ENCODE data around the gene ENTPD2. TPM values are rescaled to one million over a fixed set of nuclear protein-coding genes. Genes with fewer than 3 reads are reported as not detected.
A peak's percentile ranks its signal among the peaks of the same experiment; 100 is the strongest.

The ENTPD2 gene
- total RNA-seq, 6 donors from 2014 or later, result 0.34 to 0.98 (median 0.55) TPM; not detected in 2

DNA sequence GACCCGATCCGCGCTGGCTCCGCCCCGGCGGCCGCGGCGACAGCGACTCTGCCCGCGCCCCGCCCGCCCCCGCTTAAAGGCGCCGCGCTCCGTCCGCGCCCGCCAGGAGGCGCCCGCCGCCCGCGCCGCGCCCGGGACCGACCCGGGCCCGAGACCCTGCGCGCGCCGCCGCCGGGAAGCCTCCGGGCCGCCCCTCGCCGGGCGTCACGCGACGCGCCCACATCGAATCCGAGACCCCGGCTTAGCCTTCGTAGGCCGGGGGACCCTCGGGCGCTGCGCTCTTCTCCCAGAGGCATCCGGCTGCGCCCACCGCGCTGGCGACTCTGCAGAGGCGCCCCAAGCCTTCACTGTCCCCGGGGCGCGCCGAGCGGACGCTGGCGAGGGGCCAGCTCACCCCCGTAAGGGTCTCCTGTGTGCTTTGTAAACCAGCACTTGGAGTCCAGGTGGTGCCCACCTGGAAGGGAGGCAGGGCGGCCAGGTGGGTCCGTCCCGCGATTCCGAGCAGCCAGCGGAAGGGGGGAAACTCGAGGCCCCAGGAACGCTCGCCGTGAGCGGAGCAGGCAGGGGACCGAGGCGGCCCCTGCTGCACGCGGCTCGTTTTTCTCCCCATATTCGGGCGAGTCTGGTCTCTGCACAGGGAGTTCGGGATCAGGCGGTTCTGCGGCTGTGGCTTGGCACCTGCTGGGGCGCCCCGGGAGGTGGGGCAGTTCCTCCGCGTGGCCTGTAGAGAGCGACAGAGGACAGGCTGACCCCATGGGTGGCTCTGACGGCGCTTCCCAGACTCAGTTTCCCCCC, 25.4 kb downstream of the ENTPD2 start:
- TF ChIP-seq EP300 (IDR thresholded peaks at IDR 0.05), result no peak
- TF ChIP-seq, protein P1, sequence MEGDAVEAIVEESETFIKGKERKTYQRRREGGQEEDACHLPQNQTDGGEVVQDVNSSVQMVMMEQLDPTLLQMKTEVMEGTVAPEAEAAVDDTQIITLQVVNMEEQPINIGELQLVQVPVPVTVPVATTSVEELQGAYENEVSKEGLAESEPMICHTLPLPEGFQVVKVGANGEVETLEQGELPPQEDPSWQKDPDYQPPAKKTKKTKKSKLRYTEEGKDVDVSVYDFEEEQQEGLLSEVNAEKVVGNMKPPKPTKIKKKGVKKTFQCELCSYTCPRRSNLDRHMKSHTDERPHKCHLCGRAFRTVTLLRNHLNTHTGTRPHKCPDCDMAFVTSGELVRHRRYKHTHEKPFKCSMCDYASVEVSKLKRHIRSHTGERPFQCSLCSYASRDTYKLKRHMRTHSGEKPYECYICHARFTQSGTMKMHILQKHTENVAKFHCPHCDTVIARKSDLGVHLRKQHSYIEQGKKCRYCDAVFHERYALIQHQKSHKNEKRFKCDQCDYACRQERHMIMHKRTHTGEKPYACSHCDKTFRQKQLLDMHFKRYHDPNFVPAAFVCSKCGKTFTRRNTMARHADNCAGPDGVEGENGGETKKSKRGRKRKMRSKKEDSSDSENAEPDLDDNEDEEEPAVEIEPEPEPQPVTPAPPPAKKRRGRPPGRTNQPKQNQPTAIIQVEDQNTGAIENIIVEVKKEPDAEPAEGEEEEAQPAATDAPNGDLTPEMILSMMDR (IDR thresholded peaks at IDR 0.05), result peak in 5 of 6 experiments; percentile 23 to 63 (median 50)
- WGBS, 2 donors, result 0% methylated on average over 11 of the region's 98 CpGs; no CpG with 5 or more reads in 1 of the 2 donors
- peaks cover 30 to 63% (median 46%) of the 10 kb centered on the region in 4 donors for H3K4me1 ChIP-seq
- peak overlapping the region; percentile 54 to 72 (median 70) for H3K4me3 ChIP-seq
- no peaks in the 10 kb centered on the region for H3K27me3 ChIP-seq
- DNase-seq, result peak; percentile 78 to 95
- peak overlapping the region in 3 of 4 donors; percentile 38 to 79 (median 78) for H3K27ac ChIP-seq
- peak; percentile 57 to 60 for ATAC-seq (ENCODE audit: low FRiP score in 2 of 2)
- no peaks in the 10 kb centered on the region for H3K9me3 ChIP-seq
- no peaks in the 10 kb centered on the region for H3K36me3 ChIP-seq

GRCh38 chr9:137027369-137028262, 26.2 kb downstream of the ENTPD2 start, which contains the start of gene ABCA2:
Gene ABCA2 (minus strand): TSS chr9:137028237. CDS start chr9:137028140, 97 bp downstream.
- H3K27me3 ChIP-seq, result no peaks in the 10 kb centered on the region
- peak within 1 kb of the TSS in 3 of 4 donors; percentile 50 to 79 (median 78) for H3K27ac ChIP-seq
- H3K4me3 ChIP-seq, result peak within 1 kb of the TSS; percentile 54 to 72 (median 70)
- WGBS, 2 donors, result 38% methylated on average over 7 to 9 of the region's 95 CpGs
- peaks cover 30 to 62% (median 46%) of the 10 kb centered on the region in 4 donors for H3K4me1 ChIP-seq
- no peaks in the 10 kb centered on the region for H3K9me3 ChIP-seq
- H3K36me3 ChIP-seq, result no peaks in the 10 kb centered on the region
- ATAC-seq (ENCODE audit: low FRiP score in 2 of 2) (no peak), DNase-seq (peak in 1 of 2 donors; percentile 87)
- TF ChIP-seq POLR2AphosphoS5 (IDR thresholded peaks at IDR 0.05), result no peak
- TF ChIP-seq POLR2A (IDR thresholded peaks at IDR 0.05), result no peak
- TF ChIP-seq, protein P1 (IDR thresholded peaks at IDR 0.05), result no peak
- no peak for TF ChIP-seq EP300 (IDR thresholded peaks at IDR 0.05)

DNA sequence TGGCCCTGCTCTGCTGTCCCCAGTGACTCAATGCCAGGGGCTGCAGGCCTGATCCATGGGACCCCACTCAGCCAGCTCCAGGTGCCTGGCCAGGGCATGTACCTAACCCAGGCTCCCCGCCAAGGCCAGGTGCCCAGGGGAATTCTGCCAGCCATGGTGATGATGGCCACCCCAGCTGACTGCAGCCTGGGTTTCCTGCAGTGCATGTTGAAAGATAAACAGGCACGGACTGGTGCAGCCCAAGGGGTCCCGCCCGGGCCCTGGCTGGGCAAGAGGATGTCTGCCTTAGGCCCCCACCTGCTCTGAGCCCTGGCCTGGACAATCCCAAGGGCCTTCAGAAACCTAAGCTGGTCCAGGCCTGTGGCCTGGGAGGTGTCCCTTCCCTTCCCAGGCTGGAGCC, 27.0 kb downstream of the ENTPD2 start:
- WGBS, 2 donors, result 55% methylated on average over 3 of the region's 4 CpGs; no CpG with 5 or more reads in 1 of the 2 donors
- TF ChIP-seq, protein P1 (IDR thresholded peaks at IDR 0.05), result no peak
- TF ChIP-seq POLR2A (IDR thresholded peaks at IDR 0.05) (no peak), EP300 (IDR thresholded peaks at IDR 0.05) (no peak), POLR2AphosphoS5 (IDR thresholded peaks at IDR 0.05) (no peak)
- Histone ChIP-seq H3K27me3 (no peaks in the 10 kb centered on the region), H3K9me3 (no peaks in the 10 kb centered on the region), H3K27ac (peak overlapping the region in 2 of 4 donors; percentile 27 to 66), H3K4me1 (peaks cover 30 to 54% (median 41%) of the 10 kb centered on the region in 4 donors), H3K4me3 (peak overlapping the region in 2 of 4 donors; percentile 53 to 54), H3K36me3 (no peaks in the 10 kb centered on the region)
- peak in 1 of 2 donors; percentile 56 for DNase-seq
- ATAC-seq (ENCODE audit: low FRiP score in 2 of 2), result no peak

- Histone ChIP-seq H3K27ac (peak overlapping the region in 1 of 4 donors; percentile 27), H3K36me3 (no peaks in the 10 kb centered on the region), H3K4me3 (no peak overlapping the region), H3K4me1 (peaks cover 30 to 50% (median 37%) of the 10 kb centered on the region in 4 donors), H3K9me3 (no peaks in the 10 kb centered on the region), H3K27me3 (no peaks in the 10 kb centered on the region)
- TF ChIP-seq, protein P1 (IDR thresholded peaks at IDR 0.05), result no peak
- no peak for TF ChIP-seq POLR2AphosphoS5 (IDR thresholded peaks at IDR 0.05)
- DNase-seq, result peak in 1 of 2 donors; percentile 36
- no peak for ATAC-seq (ENCODE audit: low FRiP score in 2 of 2)
- WGBS, 2 donors, result 94% methylated on average over 2 of the region's 2 CpGs; no CpG with 5 or more reads in 1 of the 2 donors
These were observed 27.5 kb downstream of the ENTPD2 start for GRCh38 chr9:137026384-137026783.

Measured in upper lobe of left lung (tissue), 6 donors.